Esophagus muscularis mucosa (tissue), 4 donors: ENCODE results near the gene LRMDA. TPM values are rescaled to one million over a fixed set of nuclear protein-coding genes. Genes with fewer than 3 reads are reported as not detected.

Experiments used
- DNase-seq: peaks from one replicate; pipeline ENCODE4 v3.0.0-alpha.2; 2017; ENCODE audit errors: extremely low spot score
- H3K27ac ChIP-seq, 4 donors: fragments of 200-600 bp; sonication (generic); replicated peaks in 1 of 4; 1 replicate in 3 of 4; 2 replicates in 1 of 4; pipeline ENCODE4 v1.5.1; 2016 to 2019; ENCODE audit warnings: mild to moderate bottlenecking in 1 of 4
- H3K27me3 ChIP-seq, 4 donors: fragments of 200-600 bp; sonication (generic); one replicate each; pipeline versions ENCODE4 v1.5.1 to v1.6.0; 2016 to 2019
- H3K36me3 ChIP-seq, 4 donors: fragments of 200-600 bp; sonication (generic); one replicate each; pipeline ENCODE4 v1.5.1; 2016 to 2019
- H3K4me1 ChIP-seq, 4 donors: fragments of 200-600 bp; sonication (generic); one replicate each; pipeline ENCODE4 v1.5.1; 2016 to 2019
- H3K4me3 ChIP-seq, 4 donors: fragments of 200-600 bp; sonication (generic); 1 replicate in 2 of 4; 2 replicates in 2 of 4; pipeline ENCODE4 v1.5.1; 2016 to 2019; ENCODE audit warnings: mild to moderate bottlenecking in 4 of 4, moderate library complexity in 1 of 4
- H3K9me3 ChIP-seq, 4 donors: fragments of 200-600 bp; sonication (generic); 1 replicate in 3 of 4; 2 replicates in 1 of 4; pipeline ENCODE4 v1.5.1; 2016 to 2019
- EP300 ChIP-seq: sonication (generic); formaldehyde crosslinking; IDR thresholded peaks from one replicate; pipeline ENCODE4 v1.6.1; 2017; ENCODE audit warnings: antibody characterized with exemption
- POLR2A ChIP-seq: fragments of 450-650 bp; IDR thresholded peaks from one replicate; pipeline ENCODE4 v1.6.1; 2017; ENCODE audit warnings: antibody characterized with exemption, moderate library complexity, mild to moderate bottlenecking, low read depth
- POLR2AphosphoS5 ChIP-seq, 2 donors: sonication (generic); formaldehyde crosslinking; IDR thresholded peaks; one replicate each; pipeline ENCODE4 v1.6.1; 2017; ENCODE audit warnings: antibody characterized with exemption in 2 of 2
- WGBS: methylation state at CpG from one replicate; pipeline ENCODE4 v1.1.5; 2018; 5-methylcytosine and 5-hydroxymethylcytosine counted together
- intact Hi-C: fragments of 100-400 bp; cut with DNase I; formaldehyde crosslinking; loops from one replicate; pipeline ENCODE4 v1.15.1; 2023
- total RNA-seq, 4 donors: library from RNA; depleted of rRNA; stranded (reverse); fragments of >200 nt; gene quantifications; one replicate each; pipeline versions ENCODE4 v1.1.0 to v1.2.1, GENCODE V29; 2016
- TF ChIP-seq, protein P1 (sequence below), 3 experiments: fragments of 200-600 bp in 2 of 3; fragments of 450-650 bp in 1 of 3; sonication (generic) in 2 of 3; IDR thresholded peaks; one replicate each; pipeline ENCODE4 v1.5.1; 2017 to 2019; ENCODE audit warnings: antibody characterized with exemption in 3 of 3, mild to moderate bottlenecking in 2 of 3, moderate library complexity in 1 of 3

LRMDA gene
- total RNA-seq, 4 donors from 2014 or later: 14.3 to 34.9 (median 26.5) TPM

DNA sequence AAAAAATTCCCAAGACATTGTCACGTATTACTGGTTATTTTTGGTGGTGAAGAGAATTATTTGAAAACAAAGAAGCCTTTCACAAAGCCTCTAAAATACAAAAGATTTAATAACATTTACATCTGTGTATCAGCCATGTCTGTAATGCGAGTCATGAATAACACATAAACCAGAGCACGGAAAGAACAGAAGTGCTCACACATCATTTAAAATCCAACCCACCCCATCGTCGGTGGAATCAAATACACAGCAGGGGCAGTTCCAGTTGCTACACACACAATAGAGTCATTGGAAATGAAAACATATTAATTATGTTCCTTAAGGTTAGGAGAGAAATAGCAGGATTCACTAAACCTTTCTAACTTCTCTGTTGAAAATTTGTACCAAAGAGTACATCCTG is 1108.9 kb downstream of the LRMDA start:
- DNase-seq: no peak
- intact Hi-C loops: loop anchor here (10.0 kb wide), 1 partner anchor 236 kb away; no protein-coding TSS in a partner anchor
- H3K4me1 ChIP-seq: peaks cover 0 to 6% (median 3%) of the 10 kb centered on the region in 4 donors
- H3K36me3 ChIP-seq: no peaks in the 10 kb centered on the region
- no peak overlapping the region for H3K27ac ChIP-seq
- WGBS: 88% methylated on average over 5 of the region's 5 CpGs
- H3K27me3 ChIP-seq: no peaks in the 10 kb centered on the region
- no peak overlapping the region for H3K4me3 ChIP-seq
- TF ChIP-seq, protein P1, sequence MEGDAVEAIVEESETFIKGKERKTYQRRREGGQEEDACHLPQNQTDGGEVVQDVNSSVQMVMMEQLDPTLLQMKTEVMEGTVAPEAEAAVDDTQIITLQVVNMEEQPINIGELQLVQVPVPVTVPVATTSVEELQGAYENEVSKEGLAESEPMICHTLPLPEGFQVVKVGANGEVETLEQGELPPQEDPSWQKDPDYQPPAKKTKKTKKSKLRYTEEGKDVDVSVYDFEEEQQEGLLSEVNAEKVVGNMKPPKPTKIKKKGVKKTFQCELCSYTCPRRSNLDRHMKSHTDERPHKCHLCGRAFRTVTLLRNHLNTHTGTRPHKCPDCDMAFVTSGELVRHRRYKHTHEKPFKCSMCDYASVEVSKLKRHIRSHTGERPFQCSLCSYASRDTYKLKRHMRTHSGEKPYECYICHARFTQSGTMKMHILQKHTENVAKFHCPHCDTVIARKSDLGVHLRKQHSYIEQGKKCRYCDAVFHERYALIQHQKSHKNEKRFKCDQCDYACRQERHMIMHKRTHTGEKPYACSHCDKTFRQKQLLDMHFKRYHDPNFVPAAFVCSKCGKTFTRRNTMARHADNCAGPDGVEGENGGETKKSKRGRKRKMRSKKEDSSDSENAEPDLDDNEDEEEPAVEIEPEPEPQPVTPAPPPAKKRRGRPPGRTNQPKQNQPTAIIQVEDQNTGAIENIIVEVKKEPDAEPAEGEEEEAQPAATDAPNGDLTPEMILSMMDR (IDR thresholded peaks at IDR 0.05): no peak
- TF ChIP-seq EP300 (no peak), POLR2AphosphoS5 (IDR thresholded peaks at IDR 0.05) (no peak), POLR2A (no peak)
- no peaks in the 10 kb centered on the region for H3K9me3 ChIP-seq

DNA sequence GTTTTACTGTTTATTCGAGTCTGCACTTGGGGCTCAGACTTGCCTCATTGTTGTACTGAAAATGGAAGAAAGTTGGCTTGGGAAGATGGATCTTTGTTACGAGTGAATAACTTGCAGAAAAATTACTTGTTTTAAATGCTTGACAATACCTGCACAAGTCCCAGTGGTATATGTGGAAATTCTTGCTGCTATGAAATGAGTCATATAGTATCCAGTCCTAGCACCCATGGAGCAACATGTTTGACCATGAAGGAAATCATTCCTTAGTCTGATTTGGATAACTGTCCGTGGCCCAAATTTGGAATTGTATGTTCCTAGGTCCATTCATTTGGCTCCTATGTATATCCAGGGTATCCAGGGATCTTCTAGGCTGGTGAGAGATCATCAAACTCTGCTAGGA is 1109.4 kb downstream of the LRMDA start:
- no peak for TF ChIP-seq POLR2A
- TF ChIP-seq, protein P1 (IDR thresholded peaks at IDR 0.05): no peak
- TF ChIP-seq EP300: no peak
- no peak for TF ChIP-seq POLR2AphosphoS5 (IDR thresholded peaks at IDR 0.05)
- DNase-seq: no peak
- Histone ChIP-seq H3K9me3 (no peaks in the 10 kb centered on the region), H3K4me3 (no peak overlapping the region), H3K36me3 (no peaks in the 10 kb centered on the region), H3K27ac (no peak overlapping the region), H3K4me1 (peaks cover 0 to 6% (median 3%) of the 10 kb centered on the region in 4 donors), H3K27me3 (no peaks in the 10 kb centered on the region)
- intact Hi-C loops: loop anchor here (10.0 kb wide), 1 partner anchor 236 kb away; no protein-coding TSS in a partner anchor
- 94% methylated on average over 3 of the region's 3 CpGs for WGBS

DNA sequence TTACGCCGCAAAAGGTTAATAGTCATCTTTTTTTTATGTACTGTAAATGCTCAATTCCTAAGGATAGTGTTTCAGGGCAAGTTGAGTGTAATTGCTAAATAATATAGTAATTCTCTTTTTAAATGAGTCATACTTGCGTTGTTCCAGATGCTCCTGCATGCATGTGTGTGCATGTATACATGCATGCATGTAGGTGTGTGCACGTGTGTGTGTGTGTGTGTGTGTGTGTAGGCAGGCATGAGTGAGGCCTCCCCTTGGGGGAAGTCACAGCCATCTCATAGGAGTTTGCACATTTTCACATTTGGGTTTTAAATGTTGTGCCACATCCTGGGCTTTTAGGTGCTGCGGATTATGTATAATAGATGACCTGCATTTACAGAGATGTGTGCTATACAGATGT is 1110.4 kb downstream of the LRMDA start:
- WGBS: 96% methylated on average over 5 of the region's 5 CpGs
- Histone ChIP-seq H3K27me3 (no peaks in the 10 kb centered on the region), H3K36me3 (no peaks in the 10 kb centered on the region), H3K9me3 (no peaks in the 10 kb centered on the region), H3K27ac (no peak overlapping the region), H3K4me3 (no peak overlapping the region), H3K4me1 (peaks cover 0 to 6% (median 4%) of the 10 kb centered on the region in 4 donors)
- DNase-seq: no peak
- TF ChIP-seq POLR2AphosphoS5 (IDR thresholded peaks at IDR 0.05): no peak
- TF ChIP-seq, protein P1 (IDR thresholded peaks at IDR 0.05): no peak
- no peak for TF ChIP-seq EP300
- no peak for TF ChIP-seq POLR2A
- intact Hi-C loops: loop anchor here (10.0 kb wide), 1 partner anchor 237 kb away; no protein-coding TSS in a partner anchor

- Histone ChIP-seq H3K27me3 (no peaks in the 10 kb centered on the region), H3K4me1 (peaks cover 3 to 10% (median 7%) of the 10 kb centered on the region in 4 donors), H3K4me3 (no peak overlapping the region), H3K36me3 (no peaks in the 10 kb centered on the region), H3K27ac (no peak overlapping the region), H3K9me3 (no peaks in the 10 kb centered on the region)
- WGBS: 92% methylated on average over 6 of the region's 6 CpGs
- DNase-seq: no peak
- intact Hi-C loops: loop anchor here (10.0 kb wide), 1 partner anchor 238 kb away; no protein-coding TSS in a partner anchor
- no peak for TF ChIP-seq POLR2AphosphoS5 (IDR thresholded peaks at IDR 0.05)
- TF ChIP-seq EP300: no peak
- TF ChIP-seq, protein P1 (IDR thresholded peaks at IDR 0.05): no peak
- TF ChIP-seq POLR2A: no peak
Measured at GRCh38 chr10:76542307-76542930, 1111.0 kb downstream of the LRMDA start.
